Epithelial cell of esophagus (primary cell): ENCODE data around the gene PSMD11.
A peak's percentile ranks its signal among the peaks of the same experiment; 100 is the strongest.

ENCODE experiments used
- DNase-seq: peaks from one replicate; pipeline ENCODE4 v3.0.0; 2010; ENCODE audit warnings: low read depth
- H3K4me3 ChIP-seq: 2 replicates; pipeline ENCODE4 v1.5.1; 2011; ENCODE audit warnings: mild to moderate bottlenecking, low read length, control low read depth
- TF ChIP-seq, protein P1 (sequence below): IDR thresholded peaks from 2 replicates; pipeline ENCODE4 v1.5.1; 2011; ENCODE audit warnings: low read depth, mild to moderate bottlenecking, low read length, control low read depth, inconsistent platforms; ENCODE audit not compliant: insufficient read depth; ENCODE audit errors: missing control alignments

PSMD11 gene

GRCh38 chr17:32479074-32479617 is 34.8 kb downstream of the PSMD11 start:
- no peak for DNase-seq
- TF ChIP-seq, protein P1, sequence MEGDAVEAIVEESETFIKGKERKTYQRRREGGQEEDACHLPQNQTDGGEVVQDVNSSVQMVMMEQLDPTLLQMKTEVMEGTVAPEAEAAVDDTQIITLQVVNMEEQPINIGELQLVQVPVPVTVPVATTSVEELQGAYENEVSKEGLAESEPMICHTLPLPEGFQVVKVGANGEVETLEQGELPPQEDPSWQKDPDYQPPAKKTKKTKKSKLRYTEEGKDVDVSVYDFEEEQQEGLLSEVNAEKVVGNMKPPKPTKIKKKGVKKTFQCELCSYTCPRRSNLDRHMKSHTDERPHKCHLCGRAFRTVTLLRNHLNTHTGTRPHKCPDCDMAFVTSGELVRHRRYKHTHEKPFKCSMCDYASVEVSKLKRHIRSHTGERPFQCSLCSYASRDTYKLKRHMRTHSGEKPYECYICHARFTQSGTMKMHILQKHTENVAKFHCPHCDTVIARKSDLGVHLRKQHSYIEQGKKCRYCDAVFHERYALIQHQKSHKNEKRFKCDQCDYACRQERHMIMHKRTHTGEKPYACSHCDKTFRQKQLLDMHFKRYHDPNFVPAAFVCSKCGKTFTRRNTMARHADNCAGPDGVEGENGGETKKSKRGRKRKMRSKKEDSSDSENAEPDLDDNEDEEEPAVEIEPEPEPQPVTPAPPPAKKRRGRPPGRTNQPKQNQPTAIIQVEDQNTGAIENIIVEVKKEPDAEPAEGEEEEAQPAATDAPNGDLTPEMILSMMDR, result no peak

DNA sequence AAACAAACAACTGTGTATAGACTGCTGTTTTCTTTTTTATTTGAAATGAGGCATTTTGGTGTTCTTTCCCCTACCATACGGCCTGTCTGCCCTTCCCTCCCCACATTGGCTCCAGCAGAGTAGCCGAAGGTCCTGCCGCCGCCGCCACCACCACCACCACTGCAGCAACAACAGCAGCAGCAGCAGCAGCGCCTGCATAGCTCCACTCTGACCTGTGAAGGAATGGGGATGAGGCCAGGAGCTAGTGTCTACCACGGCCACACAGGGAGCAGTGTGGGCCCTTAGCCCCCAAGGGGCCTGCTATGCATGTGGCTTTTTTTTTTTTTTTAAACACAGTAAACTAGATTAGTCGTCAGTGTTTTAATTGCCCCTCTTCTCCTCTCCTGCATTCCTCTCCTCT is 36.9 kb downstream of the PSMD11 start:
- TF ChIP-seq, protein P1, result no peak
- no peak overlapping the region for H3K4me3 ChIP-seq
- DNase-seq, result no peak

More at GRCh38 chr17:32479074-32479617, 34.8 kb downstream of the PSMD11 start:
- H3K4me3 ChIP-seq, result no peak overlapping the region

- no peak for DNase-seq
These were observed 38.4 kb downstream of the PSMD11 start for GRCh38 chr17:32482568-32483320.

GRCh38 chr17:32483451-32484019 is 39.2 kb downstream of the PSMD11 start:
- DNase-seq, result peak; percentile 74
- no peak overlapping the region for H3K4me3 ChIP-seq

More at GRCh38 chr17:32482568-32483320, 38.4 kb downstream of the PSMD11 start:
- H3K4me3 ChIP-seq, result no peak overlapping the region
- TF ChIP-seq, protein P1, result no peak

DNA sequence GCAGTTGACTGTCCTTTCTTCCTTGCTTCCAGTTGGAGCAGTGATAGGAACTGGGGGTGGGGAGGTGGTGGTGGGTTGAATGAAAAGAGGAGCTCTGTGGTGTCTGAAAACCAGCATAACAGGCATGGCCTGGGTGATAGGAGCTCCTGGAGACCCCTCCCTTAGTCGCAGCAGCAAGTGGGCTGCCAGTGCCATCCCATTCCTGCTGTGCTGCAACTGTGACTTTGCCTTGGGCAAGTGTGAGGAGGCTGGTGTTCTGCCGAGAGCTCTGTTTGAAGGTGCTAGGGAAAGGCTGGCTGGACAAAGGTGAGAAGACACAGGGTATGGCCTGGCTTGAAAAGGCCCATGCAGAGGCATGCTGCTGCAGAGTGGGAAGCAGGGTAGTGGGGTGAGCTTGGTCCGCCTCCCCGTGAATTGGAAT is 39.7 kb downstream of the PSMD11 start:
- DNase-seq, result no peak
- TF ChIP-seq, protein P1, result no peak
- H3K4me3 ChIP-seq, result no peak overlapping the region

More at GRCh38 chr17:32483451-32484019, 39.2 kb downstream of the PSMD11 start:
- TF ChIP-seq, protein P1, result peak; percentile 87

GRCh38 chr17:32484628-32485027 is 40.3 kb downstream of the PSMD11 start:
- DNase-seq, result no peak
- TF ChIP-seq, protein P1, result no peak
- no peak overlapping the region for H3K4me3 ChIP-seq
